ENCODE results near the gene GRIA1.

GRIA1 gene

DNA sequence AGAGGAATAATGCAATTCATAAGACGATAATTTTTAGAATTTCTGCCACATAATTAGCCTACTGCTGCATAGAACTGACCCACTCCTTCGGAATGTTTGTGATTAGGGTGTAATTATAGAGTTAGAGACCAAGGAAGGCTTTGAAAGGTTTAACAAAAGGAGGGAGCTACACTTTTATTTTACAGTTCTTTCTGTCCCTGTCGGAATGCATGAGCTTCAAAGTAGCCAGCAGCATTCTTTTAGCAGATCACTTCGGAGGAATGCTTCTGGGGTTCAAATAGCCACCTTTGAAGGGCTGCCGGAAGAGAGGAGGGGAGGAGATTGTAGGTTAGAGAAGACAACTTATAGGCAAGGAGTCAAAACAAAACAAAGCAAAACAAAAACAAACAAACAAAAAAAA lies 168.1 kb downstream of the GRIA1 start:
- DNase-seq (ENCODE audit: low spot score) = no peak

DNA sequence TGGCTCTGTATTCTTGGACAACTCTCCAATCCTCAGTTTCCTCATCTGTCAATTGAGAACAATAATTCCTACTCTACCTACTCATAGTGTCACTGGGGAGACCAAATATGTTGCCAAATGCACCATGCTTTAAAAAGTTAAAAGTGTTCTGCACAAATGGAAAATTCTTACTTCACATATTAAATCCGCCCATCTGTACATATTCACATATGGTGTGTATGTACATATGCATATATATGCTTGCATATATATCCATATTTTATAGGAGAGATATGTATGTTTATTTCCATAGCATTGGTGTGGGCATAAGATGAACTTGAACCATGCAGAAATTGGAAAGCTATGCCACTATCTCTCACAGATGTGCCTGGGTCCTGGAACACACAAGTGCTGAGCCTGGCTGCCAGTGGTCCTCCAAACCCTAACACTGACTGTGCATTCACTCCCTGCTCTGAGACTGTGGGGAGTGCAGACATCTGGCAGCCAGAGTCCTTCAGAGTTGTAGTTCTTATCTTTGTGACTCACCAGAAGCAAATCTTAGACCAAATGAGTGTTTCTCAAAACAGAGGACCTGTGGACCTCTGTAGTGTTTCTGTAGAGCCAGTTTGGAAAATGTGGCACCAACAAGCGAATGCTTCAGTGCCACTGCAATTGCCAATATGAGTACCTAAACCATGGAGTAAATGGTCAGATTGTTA lies 168.7 kb downstream of the GRIA1 start:
- DNase-seq (ENCODE audit: low spot score) = peak; percentile 54

DNA sequence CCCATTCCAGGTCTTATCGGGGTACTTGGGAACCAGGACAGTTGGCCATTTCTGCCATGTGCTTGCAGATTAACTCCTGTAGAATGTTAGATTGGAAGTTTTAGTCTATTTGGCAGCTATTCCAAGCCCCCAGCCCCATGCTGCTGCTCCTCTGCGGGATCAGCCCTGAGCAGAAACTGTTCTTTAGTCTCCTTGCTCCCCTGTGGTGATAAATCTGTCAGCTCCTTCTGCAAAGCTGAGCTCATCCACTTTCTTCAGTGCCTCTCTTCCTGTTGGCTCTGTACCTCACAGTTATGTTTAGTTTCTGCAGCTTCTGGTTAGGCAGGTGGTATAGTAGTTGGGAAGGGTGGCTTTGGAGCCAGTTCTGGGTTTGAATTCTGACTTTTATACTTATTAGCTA lies 170.4 kb downstream of the GRIA1 start:
- no peak for DNase-seq (ENCODE audit: low spot score)

DNA sequence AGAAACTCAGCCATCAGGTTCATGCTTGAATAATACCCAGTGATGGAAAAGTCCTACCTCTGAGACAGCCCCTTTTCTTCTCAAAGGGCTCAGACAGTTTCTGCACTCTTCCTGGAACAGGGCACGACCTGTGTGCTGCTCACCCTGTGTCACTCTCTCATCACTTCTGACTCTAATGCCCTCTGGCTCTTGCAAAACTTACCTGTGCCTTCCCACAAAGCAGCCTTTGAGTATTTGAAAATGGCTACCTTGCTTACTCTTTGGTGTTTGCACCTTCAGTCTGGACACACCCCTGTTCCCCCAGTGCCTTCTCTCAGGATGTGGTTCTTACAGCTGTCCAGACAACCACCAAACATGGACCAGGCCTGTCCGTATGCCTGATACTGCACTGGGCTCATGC lies 171.4 kb downstream of the GRIA1 start:
- no peak for DNase-seq (ENCODE audit: low spot score)

DNA sequence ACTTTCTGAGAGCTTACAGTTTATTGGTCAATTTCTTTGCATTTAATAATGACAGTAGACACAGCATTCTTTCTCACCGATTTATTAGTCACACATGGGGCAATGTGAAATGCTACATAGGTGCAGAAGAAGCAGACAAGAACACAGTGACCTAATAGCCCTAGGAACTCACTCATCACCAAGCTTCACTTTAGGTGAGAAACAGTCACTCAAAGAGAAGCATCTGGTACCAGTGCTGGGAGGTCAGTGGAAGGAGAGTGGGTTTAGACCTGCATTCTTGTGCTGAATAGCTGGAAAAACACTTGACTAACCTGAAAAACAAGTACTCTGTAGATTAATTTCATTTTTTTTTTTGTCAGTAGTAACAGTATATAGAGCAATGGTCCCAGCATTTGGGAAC lies 179.6 kb downstream of the GRIA1 start:
- DNase-seq (ENCODE audit: low spot score) = no peak

DNA sequence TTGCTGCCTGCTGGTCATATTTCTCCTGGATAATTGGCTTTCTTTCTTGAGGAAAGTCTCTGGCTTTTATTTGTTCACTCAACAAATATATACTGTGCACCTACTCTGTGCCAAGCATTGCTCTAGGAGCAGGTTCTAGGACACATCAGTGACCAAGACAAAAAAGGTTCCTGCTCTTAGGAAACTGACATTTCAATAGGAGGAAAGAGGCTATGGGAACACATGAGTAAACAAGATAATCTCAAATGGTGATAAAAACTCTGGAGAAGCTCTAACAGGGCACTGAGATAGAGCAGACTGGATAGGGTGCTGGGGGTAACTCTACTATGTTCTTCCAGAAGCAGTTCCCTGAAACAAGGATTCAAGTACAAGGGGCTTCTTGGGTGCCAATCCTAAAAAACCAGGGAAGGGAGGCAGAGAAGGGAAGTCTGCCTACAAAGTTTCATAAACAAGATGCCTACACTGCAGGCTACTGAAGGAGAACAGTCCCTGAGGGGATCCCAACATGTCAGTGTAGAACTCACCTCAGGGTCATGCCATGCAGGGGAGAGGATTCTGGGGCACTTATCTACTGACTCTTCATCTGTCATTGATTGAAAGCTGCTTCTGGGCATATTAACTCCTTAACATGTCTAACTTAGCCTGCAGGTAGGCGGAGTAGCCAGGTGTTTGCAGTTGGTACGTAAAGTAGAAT lies 181.3 kb downstream of the GRIA1 start:
- DNase-seq (ENCODE audit: low spot score) = no peak

DNA sequence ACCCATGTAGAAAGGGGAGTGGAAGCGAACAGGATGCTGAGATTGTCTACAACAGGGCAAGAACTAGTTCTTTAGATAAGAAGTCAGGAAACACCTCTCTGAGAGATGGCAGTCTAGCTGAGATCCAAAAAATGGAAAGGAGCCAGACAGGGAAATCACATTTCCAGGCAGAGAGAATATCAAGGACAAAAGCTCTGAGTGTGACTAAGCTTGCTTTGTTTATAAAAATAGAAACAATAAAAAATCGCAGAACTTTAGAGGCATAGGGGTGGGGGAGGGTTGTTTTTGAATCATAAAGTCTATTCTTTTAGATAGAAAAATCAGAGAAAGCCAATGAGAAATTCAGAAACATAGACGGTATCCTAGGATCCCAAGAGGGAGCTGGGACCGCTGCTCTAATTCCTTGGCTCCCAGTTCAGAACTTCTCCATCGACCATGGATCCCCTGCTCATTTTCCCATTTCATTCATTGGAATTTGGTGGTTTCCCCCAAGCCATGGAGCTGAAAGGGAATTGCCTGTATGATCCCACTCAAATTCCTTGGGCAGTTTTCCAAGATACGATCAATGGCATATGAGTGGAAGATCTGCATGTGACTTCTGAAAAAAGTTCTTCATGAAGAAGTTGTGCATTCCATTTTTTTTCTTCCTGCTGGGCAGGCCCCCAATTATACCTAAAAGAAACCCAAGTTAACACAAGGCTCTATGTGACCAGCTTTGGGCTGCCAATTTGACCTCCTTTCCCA lies 182.0 kb downstream of the GRIA1 start:
- no peak for DNase-seq (ENCODE audit: low spot score)

DNA sequence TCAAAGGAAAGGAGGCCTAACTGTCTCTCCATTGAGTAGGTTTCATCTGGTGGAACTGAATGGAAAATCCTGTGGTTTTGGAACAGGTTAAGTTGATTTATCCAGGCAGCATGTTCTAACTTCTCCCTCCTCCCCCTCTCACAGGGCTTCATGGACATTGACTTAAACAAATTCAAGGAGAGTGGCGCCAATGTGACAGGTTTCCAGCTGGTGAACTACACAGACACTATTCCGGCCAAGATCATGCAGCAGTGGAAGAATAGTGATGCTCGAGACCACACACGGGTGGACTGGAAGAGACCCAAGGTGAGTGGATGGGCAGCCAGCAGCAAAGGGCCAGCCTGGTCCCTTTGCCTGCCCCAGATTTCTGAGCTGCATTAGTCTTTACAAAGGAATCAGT lies 183.9 kb downstream of the GRIA1 start:
- DNase-seq (ENCODE audit: low spot score) = no peak

DNA sequence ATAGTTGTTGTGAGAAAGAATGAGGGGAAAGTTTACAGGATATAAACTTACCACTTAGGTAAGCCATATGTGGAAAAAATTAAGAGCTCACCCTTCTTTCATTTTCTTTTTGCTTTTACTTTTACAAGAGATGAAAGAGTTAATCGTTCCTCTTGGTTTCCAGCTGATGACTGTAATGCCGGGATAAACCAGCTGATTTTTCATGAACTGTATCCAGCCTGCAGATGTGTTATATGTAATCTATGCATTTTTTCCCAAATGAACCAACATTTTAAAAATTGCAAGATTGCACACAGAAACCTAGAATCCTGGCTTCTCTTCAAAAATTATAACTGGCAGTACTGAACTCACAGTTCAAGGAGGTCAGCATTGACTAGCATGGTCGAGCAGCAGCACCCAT lies 185.9 kb downstream of the GRIA1 start:
- no peak for DNase-seq (ENCODE audit: low spot score)

DNA sequence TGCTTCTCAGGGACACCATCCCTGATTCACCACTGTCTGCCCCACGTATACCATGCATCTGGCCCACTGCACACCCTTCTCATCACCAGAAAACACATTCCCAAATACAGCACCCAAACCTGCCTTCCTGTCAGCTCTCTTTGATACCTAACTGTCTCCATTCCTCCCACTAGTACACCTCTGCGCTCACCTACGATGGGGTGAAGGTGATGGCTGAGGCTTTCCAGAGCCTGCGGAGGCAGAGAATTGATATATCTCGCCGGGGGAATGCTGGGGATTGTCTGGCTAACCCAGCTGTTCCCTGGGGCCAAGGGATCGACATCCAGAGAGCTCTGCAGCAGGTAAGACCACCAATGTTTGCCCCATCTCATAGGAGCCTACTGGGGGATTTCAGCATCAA lies 186.4 kb downstream of the GRIA1 start:
- DNase-seq (ENCODE audit: low spot score) = no peak

DNA sequence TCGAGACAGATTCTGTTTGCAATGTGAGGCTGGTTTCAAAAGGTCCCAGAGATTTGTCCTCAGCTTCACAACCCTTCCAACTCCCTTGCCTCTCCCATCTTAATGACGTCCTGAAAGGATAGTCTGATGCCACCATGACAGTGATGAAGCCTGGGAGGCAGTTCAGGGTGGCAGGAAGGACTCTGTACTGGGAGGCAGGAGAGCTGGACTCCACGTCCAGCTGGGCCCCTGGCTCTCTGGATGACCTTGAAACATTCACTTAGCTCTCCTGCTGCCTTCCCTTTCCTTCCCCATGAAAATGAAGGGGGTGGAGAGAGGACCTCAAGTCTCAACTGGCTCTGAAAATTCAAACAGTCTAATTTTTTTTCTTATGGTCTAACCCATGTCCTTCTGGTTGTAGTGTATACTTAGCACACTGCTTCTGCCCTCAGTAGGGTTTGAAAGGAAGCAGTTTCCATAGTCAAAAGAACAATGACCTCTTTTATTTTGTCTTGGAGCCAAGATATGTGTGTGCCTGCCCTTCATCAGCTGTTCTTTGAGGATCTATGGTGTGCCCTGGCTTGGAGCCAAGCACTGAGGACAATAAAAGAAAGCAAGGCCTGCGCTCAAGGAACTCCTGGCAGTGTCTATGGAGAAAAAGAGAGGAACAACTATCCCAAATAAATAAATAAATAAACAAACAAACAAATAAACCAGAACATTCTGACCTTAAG lies 188.3 kb downstream of the GRIA1 start:
- no peak for DNase-seq (ENCODE audit: low spot score)

DNA sequence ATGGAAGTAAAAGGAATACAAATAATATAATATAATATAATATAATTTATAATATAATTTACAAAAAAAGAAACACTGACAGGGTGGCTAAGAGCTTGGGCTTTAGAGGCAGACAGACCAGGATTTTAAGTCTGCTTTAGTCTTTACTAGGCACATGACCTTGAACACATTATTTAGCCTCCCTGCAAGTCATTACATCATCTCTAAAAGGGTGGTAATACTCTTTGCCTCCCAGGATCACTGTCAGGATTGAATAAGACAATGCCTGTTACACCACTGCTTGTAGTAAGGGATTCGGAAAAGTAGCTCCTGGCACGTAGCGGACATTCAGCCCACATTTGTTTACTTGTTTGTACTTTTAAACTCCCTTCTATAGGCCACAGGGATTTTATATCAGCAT lies 199.8 kb downstream of the GRIA1 start:
- no peak for DNase-seq (ENCODE audit: low spot score)

DNA sequence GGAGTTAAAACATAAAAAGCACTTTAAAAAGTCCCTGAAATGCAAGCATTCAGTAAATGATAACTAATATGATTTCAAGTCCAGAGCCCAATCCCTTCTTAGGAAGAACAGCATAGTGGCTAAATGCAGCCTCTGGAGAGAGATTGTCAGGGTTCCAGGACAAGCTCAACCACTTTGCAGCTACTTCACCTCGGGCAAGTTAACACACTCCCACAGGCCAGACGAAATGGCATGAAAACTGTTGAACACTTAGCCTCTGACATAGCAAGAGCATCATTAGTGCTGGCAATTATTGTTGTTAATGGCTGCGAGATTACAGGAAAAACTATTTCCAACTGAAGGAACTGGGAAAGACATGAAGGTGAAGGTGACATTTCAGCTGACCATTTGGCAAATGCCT lies 205.8 kb downstream of the GRIA1 start:
- DNase-seq (ENCODE audit: low spot score) = no peak

DNA sequence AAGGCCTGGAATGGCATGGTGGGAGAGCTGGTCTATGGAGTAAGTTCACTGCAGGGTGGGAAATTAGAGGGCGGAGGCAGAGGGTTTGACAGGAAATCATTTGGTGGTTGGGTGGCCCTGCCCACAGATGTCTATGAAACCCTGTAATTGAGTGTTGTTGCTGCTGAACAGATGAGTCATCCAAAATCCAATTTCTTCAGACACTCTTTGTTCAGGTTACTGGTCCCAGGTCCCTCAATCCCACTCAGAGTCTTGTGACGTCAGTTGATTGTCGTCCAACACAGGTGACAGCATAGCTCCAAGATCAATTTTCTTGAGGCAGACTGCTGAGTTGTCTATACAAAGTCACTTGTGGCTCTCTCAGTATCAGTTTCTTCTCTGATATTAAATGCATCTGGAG lies 208.6 kb downstream of the GRIA1 start:
- no peak for DNase-seq (ENCODE audit: low spot score)

DNA sequence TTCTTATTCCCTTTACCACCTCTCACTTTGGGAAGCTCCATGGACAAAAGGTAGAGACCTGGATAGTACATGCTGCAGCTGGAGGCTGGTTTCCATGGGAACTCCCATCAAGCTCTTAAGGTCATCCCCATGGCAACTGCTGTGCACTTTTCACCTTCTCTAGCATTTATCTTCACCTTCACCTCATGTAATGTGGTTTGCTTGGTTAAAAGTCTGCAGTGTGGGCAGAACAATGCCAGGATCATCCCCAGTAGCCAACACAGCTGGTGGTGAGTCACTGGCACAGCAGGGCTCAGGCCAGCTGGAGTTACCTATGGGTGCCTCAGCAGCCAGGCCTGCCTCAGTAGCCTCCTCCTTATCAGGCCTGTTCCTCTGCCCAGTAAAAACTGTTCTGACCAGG lies 210.5 kb downstream of the GRIA1 start:
- DNase-seq (ENCODE audit: low spot score) = no peak

DNA sequence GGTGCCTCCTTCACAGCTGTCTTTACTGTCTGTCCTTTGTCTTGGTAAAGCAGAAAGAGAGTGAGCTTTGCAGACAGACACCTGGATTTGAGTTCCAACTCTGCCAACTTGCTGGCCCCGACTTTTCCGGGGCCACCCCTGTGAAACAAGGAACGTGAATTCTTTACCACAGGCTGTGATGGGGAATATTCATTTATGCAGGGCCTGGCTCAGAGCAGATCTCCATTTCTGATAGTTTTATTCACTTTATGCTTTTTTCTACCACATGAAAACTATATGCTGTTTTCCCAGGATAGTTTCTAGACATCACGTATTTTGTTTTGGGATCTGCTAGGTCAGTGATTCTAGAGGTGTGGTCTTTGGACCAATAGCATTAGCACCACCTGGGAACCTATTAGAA lies 211.8 kb downstream of the GRIA1 start:
- DNase-seq (ENCODE audit: low spot score) = no peak

DNA sequence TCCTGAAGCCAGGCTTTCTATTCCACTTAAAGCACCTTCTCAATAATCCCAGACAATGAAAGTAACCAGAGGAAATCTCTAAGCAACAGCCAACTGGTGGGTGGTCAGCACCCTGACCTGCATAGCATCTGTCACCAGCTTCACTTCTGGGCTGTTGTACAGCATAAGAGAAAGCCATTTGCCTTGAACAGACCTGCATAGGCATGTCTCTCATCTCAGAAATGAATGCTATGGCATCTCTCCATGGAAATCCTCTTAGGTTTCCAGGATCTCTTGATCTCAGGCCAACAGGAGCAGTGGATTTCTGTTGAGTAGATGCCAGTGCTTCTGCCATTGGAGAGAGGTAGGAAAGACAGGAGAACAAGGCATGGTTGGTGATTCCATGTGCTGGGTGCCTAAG lies 213.6 kb downstream of the GRIA1 start:
- DNase-seq (ENCODE audit: low spot score) = no peak

DNA sequence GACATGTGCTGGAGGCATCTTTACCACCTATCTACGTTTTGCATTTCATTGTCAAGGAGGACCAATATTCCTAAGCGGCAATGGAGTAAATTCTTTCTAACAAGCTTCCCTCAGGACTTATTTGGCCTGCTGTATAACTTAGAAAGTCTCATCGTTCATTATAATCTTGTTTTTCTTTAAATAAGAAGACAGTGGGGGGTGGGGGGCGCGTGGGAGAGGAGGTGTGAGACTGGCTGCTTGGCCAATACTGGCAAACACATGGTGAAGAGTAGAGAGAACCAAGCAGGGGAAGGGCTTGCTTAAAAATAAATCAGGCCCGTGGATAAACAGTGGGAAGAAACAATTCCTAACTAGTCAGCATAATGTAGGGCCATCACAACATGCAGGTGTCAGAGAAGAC lies 217.2 kb downstream of the GRIA1 start:
- DNase-seq (ENCODE audit: low spot score) = no peak

DNA sequence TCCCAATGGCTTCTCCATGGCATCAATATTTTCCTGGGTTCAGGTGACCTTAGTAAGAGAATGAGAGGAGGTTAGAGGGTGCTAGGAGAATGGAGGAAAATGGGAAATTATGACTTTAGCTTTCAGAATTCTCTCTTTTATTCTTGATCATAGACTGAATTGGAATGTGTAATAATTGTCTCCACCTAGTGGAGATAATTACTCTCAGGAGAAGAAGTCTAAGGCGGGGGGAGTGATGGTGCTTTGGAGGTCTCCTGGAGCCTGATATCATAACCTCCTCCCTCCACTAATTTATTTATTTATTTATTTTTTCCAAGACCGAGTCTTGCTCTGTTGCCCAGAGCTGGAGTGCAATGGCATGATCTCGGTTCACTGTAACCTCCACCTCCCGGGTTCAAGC lies 221.3 kb downstream of the GRIA1 start:
- DNase-seq (ENCODE audit: low spot score) = no peak

DNA sequence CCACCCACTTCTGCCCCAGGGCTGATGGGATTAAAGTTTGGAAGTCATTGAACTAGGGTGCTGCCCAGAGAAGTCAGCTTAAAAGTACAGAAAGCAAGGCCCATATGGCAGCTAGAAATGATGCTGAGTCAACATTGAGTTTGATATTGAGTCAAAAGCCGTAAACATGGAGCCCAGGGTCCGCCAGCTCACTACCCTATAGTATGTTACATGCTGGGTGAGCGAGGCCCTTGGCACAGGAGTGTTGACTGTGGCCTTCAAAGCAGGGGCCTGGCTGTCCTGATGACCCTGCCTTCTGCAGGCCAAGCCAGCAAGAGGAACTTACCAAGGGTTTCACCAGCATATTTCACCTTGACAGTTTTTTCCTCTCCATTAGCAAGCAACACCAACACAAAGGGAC lies 222.5 kb downstream of the GRIA1 start:
- no peak for DNase-seq (ENCODE audit: low spot score)

DNA sequence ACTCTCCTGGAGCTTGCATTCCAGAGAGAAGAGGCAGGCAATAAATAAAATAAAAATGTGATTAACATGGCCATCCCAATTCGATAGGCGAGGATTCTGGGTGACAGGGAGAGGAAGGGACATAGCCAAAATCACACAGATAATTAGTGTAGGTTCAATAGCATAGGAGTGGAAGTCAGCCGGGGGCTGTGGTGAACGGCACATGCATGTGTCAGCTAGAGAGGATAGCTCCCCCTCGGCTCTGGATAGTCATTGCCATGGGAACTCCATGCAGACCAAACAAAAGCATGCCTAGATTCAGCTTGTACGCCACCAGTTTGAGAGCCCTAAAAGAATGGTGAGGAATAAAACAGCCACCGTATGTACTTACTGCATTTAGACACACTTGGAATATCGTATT lies 223.5 kb downstream of the GRIA1 start:
- DNase-seq (ENCODE audit: low spot score) = no peak

DNA sequence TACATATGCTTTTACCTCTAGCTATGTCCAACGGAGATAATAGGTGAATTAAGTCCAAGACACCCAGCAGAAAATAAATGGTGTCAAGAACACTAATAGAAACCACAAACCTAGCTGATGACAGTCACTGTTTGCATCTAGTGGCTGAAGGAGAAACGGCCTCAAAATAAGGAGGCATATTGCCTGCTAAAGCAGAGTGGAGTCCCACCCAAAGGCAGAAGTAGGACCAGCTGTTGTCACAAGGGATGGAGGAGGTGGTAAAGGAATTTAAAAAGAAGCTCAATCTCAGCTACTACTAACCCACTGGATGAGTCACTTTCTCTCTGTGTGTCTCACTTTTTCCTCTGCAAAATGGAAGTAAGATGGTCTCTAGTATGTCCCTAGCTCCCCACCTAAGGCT lies 224.3 kb downstream of the GRIA1 start:
- no peak for DNase-seq (ENCODE audit: low spot score)

DNA sequence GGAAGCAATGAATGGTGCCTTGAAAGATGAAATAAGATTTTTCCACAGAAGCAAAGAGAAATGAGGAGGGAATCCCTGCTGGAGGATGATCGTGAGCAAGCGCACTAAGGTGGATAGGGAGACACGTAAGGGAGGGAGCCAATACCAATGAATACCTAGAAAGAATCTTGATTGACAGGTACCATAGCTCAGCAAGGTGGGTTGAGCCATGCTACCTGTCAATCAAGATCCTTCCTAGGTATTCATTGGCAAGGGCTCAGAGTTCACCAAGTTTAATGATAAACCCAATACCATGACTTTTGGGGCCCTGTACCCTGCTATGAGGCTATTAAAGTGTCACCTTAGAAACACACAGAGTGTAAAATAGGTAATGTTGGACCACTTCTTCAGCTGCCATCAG lies 226.8 kb downstream of the GRIA1 start:
- no peak for DNase-seq (ENCODE audit: low spot score)

All from AG08396 (cell line).